ENCODE results near the gene PRSS27. TPM values are rescaled to one million over a fixed set of nuclear protein-coding genes. Genes with fewer than 3 reads are reported as not detected.
A peak's percentile ranks its signal among the peaks of the same experiment; 100 is the strongest.
"Not testable (repeated sequence)": the region's sequence is repeated elsewhere in the genome, so short reads cannot be mapped to it uniquely, and the experiment has no call there.

The PRSS27 gene
- total RNA-seq, 1 donor from 2014 or later: 3.1 TPM

DNA sequence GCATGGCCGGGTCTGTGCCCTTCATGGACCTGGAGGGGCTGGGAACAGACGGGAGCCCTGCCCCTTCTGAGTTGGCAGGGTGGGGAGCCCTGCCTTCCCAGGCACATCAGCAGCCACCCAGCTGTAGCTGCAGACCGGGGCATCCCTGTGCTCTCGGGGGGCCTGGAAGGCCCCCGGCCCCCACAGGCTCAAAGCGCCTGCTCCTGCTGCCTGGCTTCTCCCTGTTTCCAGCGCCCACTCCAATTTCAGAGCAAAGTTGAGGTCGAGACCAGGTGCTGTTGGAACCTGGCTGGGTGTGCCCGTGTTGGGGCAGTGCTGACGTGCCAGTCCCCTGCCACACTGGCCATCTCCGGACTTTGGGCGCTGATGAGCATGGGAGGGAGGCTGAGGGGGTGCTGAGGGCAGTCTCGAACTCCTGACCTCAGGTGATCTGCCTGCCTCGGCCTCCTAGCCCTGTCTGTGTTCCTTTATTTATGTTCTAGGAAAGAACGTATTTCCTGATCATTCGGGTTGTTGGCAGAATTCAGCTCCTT, 4.9 kb upstream of the PRSS27 start:
- DNase-seq (ENCODE audit: low spot score): no peak

DNA sequence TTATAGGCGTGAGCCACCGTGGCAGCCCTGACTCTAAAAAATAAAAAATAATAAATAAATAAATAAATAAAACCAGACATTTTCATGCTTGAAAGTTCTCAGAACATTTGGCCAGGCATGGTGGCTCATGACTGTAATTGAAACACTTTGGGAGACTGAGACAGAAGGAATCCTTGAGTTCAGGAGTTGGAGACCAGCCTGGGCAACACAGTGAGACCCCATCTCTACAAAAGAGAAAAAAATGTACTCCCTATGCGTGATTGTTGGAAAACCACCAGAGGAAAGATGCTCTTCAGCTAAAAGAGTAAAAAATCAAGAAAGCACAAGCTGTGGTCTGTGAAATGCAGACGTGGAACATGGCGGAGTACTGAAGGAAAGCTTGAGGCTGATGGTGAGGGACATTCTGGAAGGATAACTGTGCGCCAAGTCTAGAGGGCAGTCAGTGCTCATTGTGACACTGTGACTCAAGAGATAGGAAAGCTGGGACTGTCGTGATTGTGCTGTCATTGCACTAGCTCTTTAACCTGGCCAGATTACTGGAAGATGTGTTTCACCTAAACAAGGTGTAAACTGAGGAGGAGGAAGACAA, 4.2 kb upstream of the PRSS27 start:
- no peak for DNase-seq (ENCODE audit: low spot score)

DNA sequence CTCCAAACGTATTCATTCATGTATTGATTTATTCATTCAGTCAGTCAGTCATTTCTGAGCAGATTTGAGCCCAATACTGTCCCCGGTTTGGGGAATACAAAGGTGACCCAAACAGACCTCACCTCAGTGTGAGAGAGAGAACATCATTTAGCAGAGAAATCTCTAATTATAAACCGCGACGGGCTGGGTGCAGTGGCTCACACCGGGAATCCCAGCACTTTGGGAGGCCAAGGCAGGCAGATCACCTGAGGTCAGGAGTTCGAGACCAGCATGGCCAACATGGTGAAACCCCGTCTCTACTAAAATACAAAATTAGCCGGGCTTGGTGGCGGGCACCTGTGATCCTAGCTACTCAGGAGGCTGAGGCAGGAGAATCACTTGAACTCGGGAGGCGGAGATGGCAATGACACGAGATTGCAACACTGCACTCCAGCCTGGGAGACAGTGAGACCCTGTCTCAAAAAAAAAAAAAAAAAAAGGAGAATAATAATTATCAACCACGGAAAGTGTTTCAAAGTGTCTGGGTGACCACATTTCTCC, 1.7 kb upstream of the PRSS27 start:
- DNase-seq (ENCODE audit: low spot score): not testable (repeated sequence)

DNA sequence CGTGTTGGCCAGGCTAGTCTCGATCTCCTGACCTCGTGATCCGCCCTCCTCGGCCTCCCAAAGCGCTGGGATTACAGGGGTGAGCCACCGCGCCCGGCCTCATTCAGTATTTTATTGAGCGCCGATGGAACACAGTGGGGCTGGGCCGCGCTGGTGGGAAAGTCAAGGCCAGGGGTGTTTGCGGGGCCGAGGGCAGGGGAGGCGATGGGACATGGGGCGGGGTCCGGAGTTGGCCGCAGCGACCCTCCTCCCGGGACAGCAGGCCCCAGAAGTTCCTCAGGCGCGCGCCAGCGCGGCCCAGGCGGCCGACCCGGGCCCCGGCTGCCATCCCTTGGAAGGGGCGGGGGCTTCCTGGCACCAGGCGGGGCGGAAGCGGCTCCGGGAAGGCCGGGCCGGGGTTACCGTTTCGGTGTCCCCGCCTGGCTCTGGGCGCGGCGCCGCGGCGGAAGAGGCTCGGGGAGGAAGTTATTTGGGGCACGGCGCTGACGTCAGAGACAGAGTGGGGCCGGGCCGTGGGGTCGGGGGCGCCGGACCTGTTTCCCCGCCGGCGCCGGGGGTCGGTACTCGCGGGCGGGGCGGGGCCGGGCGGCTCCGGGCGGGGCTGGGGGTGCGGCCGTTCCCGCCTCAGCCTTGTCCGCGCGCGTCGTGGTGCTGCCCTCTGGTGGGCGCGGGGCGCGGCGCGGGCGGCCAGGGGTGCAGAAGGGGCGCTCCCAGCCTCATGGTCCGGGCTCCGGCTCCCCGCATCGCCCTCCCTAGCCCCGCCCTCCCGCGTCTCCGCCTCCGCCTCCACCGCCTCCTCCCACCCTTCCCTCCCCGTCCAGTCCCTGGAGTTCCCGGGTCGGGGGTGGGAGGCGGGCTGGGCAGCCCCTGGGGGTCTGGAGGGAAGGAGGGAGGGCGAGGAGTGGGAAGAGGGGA, 952 bp upstream of the PRSS27 start:
- peak; percentile 88 for DNase-seq (ENCODE audit: low spot score)

DNA sequence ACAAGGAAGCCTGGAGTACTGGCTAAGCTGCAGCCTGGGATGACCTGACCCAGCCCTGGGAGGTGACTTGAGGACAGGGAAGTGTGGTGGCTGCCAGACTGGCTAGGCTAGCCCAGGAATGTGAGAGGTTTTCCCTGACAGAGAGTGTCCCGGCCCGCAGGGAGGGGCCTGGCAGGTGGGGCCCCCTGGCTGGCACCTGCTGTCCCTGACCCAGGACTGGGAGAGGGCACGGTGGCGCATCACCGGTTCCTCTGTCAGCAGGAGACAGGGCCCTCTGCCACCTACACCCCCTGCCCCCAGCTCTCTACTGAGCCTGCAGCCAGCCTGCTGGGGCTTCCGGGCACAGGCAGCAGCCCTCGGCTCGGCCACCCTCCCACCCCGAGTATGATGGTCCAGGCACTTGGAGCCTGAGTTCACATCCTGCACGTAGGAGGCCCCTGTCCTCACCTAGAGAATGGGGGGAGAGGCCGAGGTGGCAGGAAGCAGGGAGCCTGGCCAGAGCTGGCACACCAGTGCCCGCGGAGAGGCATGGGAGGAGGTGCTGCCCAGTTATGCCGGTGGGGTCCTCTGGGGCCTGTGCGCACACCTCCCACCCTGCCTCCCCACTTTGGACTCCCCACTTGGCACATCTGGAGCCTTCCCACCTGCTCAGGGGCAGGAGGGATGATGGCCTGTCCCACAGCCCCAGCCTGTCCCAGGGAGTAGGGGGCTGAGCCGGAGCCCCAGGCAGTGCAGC, 528 bp downstream of the PRSS27 start:
- DNase-seq (ENCODE audit: low spot score): peak; percentile 70

DNA sequence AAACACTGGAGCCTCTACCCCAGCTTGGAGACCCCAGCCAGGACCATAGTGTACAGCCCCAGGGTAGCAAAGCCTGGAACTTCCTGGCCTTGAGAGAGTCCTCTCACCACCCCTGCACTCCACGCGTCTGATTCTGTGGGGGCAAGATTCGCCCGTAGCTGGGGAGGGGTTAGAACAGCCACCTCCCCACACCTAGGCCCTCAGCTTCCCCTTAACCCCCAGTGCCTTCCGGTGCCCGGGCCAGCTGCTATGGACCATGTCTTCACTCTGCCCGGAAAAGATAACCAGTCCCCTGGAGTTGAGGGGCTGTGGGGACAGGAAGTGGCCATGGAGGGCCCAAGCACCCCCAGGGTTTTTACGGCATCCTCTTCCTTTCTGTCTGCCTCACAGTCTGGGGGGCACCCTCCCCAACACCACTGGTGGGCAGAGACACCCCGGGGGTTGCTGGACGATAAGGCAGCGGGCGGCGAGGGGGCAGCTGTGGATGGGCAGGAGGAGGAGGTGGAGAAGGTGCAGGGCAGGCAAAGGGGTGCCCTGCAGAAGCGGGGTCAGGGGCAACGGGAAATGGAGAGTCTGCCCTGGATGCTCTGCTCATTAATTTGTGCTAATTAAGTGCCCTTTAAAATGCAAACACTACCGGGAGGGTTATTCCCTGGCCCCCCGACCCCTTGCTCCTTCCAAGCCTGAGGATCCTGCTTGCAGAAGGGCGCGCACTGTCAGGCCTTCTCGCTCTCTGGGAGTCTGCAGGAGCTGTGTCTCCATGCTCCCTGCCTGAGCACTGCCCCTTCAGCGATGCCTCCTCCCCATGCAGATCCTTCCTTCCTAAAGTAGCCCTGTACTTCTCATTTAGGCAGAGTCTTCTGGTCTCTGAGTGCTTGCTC, 2.4 kb downstream of the PRSS27 start:
- no peak for DNase-seq (ENCODE audit: low spot score)

DNA sequence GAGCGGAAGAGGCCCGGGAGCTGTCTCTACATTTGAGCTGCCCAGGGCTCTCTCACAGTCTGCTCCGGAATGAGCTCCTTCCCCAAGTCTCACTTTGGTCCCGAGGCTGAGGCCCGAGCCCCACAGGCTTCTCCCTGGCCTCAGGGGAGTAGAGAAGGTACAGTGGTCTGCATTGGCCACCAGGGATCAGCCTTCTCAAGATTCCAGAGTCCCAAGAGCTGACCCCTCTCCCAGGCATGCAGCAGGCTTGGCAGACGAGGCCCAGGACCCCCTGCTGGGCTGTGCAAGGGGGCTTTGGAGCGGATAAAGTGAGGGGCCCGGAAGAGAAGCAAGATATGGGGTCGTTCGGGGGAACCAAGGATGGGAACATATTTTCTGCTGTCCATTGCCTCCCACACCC, 3.1 kb downstream of the PRSS27 start:
- DNase-seq (ENCODE audit: low spot score): no peak

DNA sequence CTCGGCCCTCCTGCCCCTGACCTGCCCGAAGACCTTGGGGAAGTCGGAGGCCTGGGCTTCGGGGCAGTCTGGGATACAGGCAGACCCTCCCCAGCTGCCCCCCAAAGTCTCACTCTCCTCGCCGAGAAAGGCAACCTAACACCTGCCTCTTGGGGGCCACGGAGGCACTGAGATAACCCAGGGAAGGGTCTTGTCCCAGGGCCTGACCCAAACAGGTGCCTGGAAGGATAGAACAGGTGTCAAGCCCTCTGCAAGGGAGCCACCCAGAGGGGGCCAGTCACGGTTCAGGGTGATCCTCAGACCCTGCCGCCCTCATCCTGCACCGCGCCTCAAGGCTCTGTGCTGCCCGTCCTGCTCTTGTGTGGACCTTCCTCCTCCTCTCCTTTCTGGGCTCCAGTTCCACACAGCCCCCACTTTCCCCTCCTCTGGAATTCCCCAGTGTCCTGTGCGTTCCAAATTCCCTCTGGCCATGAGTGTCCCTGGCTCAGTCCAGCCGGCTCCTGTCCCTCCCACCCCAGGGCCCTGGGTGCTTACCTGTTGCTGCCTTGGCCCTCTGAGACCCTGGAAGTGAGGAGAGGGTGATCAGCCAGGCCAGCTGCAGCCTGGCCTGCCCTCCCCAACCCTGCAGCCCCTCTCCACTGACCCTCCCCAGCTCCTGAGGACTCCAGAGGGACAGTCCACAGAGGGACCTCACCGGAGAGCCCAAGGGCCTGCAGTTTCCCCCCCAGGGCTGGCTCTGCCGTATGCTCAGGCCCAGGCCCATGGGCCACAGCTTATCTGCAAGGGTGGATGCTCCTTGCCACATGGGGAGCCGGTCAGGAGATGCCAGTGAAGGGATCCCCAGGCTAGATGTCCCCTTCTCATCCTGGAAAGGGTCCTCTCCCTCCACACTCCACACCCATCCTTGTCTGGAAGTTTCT, 3.8 kb downstream of the PRSS27 start:
- DNase-seq (ENCODE audit: low spot score): no peak

DNA sequence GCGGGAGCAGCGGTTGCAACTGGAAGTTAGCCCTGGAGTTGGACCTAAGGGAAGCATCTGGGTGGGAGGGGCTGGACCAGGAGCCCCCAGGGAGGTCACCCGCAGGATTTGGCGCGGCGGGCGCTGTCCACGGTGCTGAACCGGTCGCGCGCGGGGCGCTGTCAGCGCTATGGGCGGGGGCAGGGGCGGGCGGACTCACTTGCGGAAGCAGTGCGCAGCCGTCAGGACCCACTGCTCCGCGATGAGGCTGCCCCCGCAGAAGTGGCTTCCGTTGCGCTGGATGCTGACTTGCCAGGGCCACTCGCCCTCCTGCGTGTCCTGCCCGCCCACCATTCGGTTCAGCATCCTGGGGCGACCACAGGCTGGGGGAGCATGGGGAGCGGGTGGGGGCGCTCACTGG, 4.5 kb downstream of the PRSS27 start:
- DNase-seq (ENCODE audit: low spot score): peak; percentile 71

DNA sequence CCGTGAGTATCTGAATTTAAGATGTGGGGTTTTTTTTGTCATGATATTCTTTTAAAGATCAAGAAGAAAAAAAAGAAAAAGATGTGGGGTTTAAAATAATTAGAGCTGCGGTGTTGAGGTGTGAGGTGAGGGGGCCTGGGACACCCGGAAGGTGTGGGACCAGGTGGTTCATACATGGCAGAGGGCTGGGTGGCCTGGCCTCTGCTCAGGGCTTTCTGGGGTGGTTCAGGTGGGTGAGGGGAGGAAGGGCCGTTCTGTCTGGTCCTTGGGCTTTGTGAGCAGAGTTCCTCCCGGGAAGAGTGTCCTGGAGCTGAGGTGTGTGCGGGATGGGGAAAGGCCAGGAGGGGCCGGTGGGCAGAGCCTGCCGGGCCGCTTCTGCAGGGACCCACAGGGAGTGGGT, 5.0 kb downstream of the PRSS27 start:
- no peak for DNase-seq (ENCODE audit: low spot score)

DNA sequence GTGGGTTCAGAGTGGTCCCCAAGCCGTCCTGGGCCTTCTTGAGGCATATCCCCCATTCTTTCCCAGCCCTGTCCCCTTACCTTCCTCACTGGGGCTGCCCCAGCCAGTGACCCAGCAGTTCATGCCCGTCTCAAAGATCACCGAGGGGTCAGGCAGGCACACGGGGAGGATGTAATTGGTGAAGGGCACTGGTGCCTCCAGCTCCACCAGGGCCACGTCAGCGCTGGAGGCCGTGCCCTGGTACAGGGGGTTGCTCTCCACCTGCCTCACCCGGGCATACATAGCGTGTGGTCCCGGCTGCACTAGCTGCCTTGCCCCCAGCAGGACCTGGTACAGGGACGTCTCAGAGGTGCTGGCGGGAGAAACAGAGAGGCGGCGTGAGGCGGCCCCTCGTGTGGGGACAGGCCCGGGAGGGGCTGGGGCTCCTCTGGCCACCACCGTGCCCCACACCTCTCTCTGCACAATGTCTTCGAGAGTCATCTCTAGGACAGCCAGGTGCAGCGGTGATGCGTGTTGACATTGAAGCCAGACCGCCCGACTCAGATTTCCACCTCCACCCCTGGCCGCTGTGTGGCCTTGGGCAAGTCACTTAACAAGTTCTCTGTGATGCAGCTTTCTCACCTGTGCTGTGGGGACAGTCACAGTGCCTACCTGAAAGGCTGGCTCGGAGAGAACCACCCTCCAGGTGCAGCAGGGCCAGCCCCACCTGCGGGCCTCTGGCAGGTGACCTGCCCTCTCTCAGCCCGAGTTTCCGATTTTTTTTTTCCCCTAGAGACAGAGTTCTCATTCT, 5.8 kb downstream of the PRSS27 start:
- DNase-seq (ENCODE audit: low spot score): no peak

DNA sequence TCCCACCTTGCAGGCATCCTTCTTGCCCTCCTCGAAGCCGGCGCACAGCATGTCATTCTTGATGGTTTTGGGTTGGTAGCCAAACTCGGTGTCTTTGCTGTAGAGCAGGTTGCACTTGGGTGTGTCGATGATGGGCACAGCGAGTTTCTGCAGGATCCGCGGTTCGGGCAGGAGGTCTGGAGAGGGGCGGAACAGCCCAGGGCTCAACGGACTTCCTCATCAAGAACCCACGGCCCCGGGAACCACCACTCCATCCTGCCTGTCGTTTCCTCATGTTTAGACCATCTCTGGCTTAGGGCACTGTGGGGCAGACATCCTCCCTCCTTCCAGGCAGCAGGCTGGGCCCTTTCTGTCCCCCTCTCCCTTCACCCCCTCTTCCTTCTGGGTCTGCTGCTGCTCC, 6.5 kb downstream of the PRSS27 start:
- DNase-seq (ENCODE audit: low spot score): no peak

DNA sequence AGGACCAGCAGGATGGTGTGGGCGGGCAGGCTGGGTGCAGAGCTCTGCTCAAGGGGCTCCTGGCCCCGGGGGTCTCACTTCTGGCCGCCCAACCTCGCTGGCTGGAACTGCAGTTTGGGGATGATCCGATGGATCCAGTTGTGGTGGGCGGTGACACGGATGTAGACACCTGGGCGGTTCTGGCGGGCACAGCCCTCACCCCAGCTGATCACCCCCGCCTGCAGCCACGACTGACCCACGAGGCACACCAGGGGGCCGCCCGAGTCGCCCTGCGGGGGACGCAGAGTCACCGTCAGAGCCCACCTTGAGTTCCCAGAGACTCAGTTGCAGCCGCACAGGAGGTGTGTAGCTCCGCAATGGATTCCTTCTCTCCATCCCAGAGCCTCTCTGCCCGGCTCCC, 7.5 kb downstream of the PRSS27 start:
- no peak for DNase-seq (ENCODE audit: low spot score)

DNA sequence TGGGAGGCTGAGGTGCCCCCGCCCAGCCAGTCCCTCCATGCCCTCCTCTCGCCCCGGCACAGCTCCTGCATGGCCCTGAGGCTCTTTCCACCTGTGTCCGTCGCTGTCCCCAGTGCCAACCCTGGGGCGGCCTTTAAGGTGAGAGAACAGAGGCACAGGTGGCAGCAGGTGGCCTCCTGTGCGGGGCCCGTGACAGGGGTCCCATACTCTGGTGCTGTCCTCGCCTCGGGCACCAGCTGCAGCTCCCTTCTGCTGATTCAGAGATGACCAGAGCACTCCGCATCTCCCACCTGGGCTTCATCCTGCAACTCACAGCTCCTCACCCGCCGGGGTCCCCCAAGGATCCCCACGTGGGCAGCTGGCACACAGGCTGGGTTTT, 8.0 kb downstream of the PRSS27 start:
- DNase-seq (ENCODE audit: low spot score): no peak

DNA sequence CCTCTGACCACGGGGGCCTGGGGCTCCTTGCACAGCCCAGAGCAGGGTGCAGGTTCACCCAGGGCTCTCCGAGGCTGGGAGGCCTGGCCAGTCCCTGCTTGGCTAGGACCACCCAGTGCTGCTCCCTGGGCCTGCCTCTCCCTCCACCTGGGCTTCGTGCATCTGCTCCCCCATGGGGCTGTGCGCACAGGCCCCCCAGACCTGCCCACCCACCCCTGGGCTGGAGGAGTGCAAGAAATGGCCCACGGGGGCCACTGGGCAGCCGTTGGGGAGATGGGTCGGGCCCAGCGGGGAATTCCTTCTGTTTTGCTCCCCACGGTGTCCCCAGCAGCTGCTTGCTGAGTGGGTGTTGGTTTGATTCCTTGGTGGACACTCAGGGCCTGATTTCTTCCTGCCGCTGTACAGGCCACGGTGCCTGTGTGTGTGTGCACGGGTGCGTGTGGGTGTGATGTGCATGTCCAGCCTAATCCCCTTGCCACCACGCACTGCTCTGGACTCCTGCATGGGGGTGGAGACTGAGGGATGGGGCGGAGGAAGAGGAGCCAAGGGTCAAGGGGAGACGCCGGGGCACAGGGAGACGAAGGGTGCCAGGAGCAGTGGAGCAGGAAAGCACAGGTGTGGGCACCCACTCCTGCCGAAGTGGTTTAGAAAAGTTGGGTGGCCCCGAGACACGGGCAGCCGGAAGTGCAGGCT, 8.5 kb downstream of the PRSS27 start:
- DNase-seq (ENCODE audit: low spot score): no peak

DNA sequence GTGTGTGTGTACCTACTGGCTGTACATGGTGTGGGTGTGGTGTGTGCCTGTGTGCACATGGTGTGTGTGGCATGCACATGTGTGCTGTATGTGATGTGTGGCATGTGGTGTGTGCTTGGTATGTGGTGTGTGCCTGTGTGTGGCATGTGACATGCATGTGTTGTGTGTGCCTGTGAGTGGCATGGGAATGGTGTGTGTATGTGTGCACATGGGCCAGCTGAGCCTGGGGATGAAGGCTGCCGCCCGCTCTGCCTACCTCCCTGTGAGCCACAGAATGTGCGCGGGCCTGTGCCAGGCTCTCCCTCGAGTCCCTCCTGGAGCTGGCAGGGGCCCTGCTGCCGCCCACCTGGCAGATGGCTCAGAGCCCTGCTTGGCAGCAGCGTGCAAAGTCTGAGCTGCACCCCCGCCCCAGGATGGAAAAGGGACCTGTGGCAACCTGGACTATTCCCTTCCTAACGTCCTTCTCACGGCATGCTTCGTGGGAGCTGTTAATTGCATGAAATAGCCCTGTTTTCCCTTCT, 9.3 kb downstream of the PRSS27 start:
- no peak for DNase-seq (ENCODE audit: low spot score)

DNA sequence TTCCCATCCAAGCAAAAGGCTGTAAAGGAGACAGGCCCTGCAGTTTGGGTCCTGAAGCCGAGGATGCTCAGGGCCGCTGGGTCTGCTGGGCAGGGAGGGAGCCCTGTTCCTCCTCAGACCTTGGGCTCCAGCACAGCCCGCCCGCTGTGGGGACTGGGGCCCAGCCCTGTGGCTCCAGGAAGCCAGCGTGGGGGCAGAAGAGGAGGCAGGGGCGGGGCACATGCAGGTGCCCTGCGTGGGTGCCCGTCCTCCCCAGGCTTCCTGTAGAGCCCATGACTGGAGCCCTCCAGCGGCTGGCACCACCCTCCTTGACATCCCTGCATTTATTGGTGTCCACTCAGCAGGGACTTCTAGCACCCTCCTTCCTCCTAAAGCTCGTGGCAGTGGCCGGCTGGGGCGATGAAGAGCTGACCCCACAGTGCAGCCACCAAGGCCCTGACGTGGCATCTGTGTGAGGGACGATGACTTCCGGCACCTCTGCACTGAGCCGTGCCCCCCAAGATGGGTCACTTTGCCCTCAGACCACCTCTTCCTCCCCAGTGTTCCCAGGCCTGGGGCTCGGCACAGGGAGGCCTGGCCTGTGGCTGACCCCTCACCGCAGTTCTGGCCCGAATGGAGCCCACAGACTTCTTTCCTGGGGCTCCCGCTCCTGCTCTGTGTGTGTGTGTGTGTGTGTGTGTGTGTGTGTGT, 9.9 kb downstream of the PRSS27 start:
- no peak for DNase-seq (ENCODE audit: low spot score)

DNA sequence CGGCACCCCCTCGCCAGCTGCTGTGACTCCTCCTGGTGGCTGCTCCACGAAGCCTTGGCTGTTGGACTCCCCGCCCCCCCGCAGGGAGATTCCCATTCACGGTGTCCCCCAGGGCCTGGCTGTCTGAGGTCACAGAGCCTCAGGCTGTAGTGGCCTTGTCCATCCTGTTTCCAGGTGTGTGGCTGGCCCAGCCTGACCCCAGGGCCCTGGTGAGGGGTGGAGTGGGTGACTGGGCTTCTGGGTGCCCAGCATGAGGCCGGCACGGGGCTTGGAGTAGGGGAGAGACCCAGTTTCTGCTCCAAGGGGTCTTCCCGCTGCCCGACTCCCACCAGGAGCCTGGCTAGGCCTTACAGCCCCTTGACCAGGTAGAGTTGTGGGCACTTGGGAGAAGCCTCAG, 10.4 kb downstream of the PRSS27 start:
- no peak for DNase-seq (ENCODE audit: low spot score)
